Endometrium (tissue), 2 donors: ENCODE measurements around the gene DNAJC1.
A peak's percentile ranks its signal among the peaks of the same experiment; 100 is the strongest.
"Not testable (repeated sequence)": the region's sequence is repeated elsewhere in the genome, so short reads cannot be mapped to it uniquely, and the experiment has no call there.

Experiments
- FAIRE-seq: peaks from 2 replicates; lab custom pipeline; 2012; peaks lifted over from hg19 to GRCh38; lab: Jason Lieb, UNC
- donor health status: control.
- donor health status: control.

DNAJC1 gene, protein sequence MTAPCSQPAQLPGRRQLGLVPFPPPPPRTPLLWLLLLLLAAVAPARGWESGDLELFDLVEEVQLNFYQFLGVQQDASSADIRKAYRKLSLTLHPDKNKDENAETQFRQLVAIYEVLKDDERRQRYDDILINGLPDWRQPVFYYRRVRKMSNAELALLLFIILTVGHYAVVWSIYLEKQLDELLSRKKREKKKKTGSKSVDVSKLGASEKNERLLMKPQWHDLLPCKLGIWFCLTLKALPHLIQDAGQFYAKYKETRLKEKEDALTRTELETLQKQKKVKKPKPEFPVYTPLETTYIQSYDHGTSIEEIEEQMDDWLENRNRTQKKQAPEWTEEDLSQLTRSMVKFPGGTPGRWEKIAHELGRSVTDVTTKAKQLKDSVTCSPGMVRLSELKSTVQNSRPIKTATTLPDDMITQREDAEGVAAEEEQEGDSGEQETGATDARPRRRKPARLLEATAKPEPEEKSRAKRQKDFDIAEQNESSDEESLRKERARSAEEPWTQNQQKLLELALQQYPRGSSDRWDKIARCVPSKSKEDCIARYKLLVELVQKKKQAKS

DNA sequence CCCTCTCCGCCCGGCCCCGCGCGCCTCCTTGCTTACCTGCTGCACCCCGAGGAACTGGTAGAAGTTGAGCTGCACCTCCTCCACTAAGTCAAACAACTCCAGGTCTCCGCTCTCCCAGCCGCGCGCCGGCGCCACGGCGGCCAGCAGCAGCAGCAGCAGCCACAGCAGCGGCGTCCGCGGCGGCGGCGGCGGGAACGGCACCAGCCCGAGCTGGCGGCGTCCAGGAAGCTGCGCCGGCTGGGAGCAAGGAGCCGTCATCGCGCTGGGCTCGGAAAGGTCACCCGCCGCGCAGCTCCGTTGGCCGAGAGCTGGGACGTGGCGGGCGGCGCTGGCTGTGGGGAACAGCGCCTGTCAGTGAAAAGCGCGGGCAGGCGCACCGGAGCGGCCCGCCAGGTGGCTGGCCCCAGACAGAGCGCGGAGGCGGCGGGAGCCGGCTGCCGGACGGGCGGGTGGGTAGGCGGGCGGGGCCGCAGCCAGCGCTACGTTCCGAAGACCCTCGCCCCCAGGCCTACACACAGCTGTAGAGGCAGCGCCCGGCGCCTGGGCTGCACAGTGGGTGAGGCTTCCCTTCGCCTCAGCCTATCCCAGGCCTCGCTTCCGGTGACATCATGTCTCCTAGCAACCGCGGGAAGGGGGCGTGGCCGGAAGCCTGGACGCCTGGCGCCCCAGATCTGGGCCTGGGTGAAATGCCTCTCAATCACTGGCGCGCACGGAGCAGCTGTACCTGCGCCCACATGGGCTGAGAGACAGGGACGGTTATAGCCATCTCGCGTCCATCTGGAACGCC, at the start of gene DNAJC1:
Gene DNAJC1, minus strand, starts transcription at position 554 of the 787 bp plus-strand sequence. Its CDS starts 296 bp downstream, at position 258.
- peak; percentile 15 for FAIRE-seq

DNA sequence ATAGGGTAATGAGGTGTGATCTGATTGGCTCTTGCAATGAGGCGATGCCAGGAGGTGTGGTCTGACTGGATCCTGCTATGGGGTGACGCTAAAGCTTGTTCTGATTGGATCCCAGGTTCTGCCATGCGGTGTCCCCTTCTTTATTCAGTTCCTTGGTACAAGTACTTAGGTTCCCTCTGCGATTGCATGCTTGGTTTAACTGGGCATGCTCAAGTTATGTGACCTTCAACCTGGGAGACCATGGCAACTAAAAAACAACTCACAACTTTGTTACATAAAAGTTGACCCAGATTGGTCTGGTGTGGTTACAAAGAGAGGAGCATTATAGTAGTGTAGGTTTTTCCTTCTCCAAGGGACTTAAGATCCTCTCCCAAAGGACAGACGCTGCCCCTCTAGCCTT, 49.5 kb upstream of the DNAJC1 start:
- no peak for FAIRE-seq

DNA sequence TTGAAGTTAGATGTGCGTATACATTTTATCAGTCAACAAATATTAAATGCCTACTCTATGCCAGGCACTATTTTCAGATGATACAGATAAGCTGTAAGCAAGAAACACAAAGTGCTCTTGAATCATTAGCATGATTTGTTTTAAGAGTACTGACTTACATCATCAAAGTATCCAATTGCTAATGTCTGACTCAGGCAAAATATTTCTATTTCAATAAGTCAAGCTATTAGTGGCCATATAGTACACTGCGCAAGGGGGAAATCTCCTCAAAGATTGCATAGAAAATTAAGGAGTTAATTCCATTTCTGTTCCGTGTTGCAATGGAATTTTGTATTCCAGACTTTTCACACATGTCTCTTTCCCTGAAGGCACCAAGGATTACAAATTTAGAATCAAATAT, 46.1 kb upstream of the DNAJC1 start:
- FAIRE-seq: no peak

DNA sequence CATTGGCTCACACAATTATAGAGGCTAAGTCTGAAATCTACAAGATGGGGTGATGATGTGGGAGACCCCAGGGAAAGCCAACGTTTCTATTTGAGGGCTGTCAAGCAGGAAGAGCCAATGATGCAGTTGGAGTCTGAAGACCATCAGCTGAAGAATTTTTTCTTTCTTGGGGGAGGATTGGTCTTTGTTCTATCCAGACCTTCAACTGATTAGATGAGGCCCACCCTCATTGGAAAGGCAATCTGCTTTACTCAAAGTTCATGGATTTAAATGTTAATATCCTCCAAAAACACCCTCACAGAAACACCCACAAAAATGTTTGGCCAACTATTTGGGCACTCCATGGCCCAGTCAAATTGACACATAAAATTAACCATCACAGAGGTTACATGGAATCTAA, 44.3 kb upstream of the DNAJC1 start:
- FAIRE-seq: no peak

DNA sequence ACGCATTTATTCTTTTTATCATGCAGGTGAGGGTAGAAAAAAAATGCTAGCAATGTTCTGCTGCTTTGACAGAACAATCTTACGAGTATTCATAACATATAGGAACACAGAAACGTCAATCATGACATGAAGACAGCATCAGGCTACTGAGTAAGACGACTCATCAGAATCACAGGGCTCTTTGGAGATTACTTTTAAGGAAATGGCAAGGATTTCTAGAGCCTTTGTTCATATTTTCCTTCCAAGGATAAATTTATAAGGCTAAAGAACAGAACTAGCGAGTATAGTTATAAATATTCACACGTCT, 39.8 kb upstream of the DNAJC1 start:
- no peak for FAIRE-seq

DNA sequence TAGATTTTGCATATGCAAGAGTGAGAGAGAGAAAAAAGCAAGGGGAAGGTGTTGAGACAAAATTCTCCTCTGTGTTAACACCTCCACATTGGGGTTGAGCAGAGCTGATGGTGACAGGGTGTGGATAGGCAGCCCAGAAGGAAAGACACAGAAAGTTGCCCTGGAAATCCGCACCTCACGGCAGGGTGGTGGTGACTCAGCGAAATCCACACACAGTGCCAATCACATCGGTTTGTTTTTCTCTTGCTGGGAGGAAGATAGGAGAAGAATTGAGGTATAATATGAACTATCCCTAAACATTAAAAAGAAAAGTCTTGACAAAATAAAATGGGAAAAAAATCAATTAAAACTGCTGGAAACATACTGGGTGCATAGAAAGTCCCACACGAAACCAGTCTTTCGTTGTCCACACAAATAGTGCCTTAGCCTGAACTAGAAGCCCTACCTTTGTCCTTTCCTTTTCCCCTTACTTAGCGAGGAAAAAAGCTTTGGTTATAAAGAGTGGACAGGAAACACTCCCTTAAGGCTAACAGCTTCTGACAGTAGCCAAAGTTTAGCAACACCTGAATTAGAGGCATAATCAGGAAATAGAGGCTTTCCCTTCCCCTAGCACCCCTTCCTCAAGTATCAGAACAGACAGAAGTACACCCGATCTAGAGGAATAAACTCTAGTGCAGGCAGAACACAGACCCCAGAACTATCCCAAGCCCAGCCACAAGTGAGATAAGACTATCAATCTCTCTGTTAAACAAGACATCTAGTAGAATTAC, 39.2 kb upstream of the DNAJC1 start:
- no peak for FAIRE-seq

DNA sequence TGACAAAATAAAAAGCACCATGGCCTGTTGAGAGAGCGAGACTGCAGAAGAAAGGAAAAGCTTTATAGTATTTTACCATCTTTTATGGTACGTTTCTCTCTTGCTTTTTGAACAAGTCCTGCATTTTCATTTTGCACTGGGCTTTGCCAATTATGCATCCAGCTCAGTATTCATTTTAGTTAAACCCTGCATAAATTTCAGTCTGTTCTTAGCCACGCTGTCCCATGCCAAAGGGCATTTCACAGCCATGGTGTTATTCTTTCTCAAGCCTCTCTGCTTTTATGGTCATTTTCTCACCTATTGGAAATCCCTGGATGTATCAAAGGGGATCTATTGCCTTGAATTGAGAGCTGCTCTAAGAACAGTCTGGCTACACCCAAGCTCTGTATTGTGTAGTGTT, 30.8 kb upstream of the DNAJC1 start:
- no peak for FAIRE-seq

DNA sequence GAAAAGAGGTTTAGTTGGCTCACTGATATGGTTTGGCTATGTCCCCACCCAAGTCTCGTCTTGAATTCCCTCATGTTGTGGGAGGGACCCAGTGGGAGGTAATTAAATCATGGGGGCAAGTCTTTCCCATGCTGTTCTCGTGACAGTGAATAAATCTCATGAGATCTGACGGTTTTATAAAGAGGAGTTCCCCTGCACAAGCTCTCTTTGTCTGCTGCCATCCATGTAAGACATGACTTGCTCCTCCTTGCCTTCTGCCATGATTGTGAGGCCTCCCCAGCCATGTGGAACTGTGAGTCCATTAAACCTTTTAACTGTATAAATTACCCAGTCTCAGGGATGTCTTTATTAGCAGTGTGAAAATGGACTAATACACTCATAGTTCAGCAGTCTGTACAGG, 28.7 kb upstream of the DNAJC1 start:
- not testable (repeated sequence) for FAIRE-seq

DNA sequence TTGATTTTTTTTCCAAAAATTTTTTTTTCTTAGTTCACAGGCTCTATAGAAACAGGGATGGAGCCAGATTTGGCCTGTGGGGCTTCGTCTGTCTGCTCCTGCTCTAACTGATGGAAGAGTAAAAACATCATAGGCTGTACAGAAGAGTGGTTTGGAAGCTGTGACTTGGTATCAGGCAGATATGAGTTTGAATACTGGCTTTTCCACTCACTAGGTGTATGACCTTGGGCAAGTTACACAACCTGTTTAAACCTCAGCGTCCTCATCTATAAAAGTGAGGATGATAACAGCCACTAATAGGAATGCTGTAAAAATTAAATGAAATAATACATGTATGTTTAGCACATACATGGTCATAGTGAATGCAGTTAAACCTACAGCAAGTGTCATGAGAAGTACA, 26.9 kb upstream of the DNAJC1 start:
- no peak for FAIRE-seq

DNA sequence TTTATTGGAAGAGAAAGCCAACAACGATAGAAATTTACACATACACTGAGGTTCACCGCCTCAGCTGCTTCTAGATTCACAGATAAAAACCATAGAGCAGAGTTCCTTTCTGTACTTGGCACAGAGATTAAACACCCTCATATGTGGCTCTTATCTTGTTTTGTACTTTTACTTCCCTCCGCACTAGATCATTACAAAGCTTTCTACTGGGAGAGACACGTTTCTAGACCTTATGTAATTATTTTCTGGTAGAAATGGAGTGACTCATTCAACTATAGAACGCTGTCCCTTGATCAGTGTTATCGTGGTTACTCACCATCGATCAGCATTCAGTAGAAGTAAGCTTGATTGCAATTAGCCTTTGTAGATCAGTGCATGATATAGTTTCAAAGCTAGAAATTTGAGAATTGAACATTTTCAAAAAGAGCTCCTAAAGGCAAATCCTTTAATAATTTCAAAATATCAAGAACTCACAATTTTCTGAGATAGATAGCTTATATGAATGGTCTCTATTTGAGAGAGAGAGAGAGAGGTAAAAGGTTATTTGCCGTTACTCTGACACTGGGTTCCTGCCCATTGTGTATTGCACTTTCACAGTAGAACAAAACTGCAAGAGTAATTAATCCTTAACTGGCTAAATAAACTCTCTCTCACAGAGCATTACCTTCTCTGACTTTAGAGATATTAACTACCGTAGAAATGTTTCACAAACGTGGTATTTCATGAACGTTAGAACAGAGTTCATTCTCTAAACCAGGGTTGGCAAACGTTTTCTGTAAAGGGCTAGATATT, 26.1 kb upstream of the DNAJC1 start:
- no peak for FAIRE-seq

DNA sequence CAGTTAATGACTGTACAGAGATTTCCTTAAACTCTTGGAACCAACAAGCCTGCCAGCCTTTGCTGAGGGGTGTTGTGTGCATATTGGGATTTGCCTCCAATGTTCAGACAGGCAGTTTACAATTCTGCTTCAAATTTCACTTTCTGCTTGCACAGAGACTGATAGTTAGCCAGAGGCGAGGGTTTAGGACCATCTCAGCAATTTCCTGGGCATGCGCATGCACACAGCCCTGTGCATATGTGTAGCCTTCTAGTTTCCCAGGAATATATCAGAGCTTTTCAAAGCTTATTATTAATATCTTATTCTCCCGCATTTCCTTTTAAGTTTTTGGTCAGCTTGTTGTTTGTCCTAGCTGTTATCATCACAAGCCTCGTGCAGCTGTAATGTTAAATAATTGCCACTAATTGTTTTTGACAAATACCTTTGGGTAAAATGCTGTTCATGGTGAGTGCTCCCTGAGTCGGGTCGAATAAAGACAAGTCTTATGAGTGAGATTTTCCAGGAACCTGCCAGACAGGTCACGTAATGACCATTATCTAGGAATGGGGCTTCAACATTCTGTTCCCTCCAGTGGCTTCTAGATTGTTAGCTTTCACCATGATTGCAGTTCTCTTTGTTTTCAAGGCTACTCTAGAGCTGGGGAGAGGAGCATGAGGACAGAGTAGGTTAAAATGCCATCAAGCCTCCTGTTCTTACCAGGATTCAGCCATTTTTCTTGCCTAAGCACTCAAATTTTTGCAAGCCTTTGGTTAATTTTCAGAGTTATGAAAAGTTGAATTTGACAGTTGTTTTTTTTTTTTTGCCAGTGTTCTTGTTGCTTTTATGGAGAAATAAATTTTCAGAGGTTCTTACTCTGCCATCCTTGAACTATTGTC, 24.1 kb upstream of the DNAJC1 start:
- no peak for FAIRE-seq

DNA sequence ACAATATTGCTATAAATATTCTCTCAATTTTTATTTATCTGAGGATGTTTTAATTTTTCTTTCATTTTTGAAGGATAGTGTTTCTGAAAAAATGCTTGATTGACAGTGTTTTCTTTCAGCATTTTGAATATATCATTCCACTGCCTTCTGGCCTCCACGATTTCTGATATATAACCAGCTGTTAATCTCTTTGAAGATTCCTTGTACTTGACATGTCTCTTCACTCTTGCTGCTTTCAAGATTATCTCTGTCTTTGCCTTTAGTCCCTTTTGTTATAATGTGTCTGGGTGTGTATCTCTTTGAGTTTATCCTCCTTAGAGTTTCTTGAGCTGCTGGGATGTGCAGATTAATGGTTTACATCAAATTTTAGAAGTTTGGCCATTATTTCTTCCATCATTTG, 22.8 kb upstream of the DNAJC1 start:
- no peak for FAIRE-seq

DNA sequence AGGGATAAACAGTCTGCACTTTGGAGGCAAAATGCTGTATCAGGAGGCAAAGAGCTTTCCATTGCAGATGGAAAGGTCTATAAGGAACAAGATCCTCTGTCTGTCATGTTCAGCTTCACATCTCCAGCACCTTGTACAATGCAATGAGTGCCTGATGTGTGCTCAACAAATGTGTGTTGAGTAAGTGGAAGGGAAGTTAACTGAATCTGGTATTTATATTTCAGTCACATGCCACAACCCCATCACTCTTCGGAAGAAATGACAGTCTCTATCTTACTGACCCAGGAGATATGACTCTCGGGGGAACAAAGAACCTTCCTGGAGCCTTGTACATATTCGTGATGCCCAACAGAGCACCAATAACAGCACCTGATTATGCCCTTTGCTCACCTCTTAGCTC, 20.0 kb upstream of the DNAJC1 start:
- FAIRE-seq: no peak

DNA sequence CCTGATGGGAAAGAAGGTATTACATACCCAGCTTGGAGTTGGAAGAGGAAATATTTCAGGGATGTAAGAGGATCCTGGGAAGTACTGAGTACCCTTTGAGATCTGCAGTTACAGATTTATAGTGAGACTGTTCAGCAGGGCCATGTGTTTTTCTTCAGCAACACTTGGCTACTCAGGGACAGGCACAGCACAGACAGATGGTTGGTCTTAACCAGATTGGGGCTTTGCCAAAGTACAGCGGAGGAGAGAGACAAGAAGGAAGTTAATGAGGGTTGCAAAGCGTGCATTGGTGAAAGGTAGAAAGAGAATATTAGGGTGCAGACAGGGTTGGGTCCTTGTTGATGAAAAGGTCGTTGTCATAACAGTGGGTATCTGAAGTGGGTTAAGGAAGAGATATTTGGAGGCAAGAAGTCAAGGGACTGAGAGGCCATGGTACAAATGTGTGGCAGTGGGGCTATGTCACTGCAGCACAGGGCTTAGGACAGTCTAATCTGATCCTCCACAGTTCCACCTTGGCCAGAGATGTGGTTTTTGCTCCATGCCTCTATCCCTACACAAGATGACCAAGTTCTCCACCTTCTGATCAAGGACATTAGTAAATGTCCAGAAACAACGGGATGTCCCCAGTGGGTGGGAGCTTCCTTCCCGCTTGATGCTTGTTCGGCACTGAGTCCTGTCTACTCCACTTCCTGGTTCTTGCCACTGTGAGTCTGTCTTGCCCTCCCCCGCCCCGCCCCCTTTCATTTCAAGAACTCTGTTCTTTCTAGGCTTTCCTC, 18.9 kb upstream of the DNAJC1 start:
- no peak for FAIRE-seq

DNA sequence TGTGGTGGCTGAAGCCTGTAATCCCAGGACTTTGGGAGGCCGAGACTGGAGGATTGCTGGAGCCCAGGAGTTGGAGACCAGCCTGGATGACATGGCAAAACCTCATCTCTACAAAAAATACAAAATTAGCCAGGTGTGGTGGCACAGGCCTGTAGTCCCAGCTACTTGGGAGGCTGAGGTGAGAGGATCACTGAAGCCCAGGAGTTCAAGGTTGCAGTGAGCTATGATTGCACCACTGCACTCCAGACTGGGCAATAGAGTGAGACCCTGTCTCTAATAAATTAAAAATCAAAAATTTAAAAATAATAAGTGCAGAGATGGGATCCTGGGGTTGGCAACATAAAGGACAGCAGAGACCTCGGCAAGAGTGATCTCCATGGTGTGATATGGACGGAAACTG, 17.6 kb upstream of the DNAJC1 start:
- not testable (repeated sequence) for FAIRE-seq

DNA sequence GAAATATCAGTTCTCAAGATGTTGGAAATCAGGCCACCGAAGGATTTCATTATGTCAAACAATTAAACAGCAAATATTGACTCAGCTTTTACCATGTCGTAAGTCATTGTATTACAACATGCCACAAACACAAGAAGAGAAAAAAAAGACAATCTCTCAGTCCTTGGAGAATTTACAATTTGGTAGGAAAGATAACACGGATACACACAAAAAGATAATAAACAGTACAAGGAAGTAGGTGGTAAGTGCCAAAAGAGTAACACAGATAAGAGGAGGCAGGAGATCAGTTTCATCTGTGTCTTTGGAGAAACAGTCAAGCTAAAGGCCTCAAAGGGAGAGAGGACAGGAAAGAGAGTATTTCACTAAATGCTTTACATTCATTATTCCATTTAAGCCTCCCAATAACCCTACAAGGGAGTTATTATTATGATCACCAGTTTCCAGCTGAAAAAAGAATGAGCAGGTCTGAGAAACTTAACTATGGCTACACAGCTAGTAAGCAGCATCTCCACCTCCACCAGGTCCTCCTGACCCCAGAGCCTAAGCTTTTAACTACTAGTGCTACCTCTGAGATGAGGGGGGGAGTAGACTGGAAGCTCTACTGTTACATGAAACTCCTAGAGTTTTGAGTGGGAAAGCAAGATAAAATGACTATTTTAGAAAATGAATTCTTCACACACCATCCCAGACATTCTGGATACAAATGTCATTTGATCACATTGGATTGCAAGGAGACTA, 13.9 kb upstream of the DNAJC1 start:
- FAIRE-seq: no peak

DNA sequence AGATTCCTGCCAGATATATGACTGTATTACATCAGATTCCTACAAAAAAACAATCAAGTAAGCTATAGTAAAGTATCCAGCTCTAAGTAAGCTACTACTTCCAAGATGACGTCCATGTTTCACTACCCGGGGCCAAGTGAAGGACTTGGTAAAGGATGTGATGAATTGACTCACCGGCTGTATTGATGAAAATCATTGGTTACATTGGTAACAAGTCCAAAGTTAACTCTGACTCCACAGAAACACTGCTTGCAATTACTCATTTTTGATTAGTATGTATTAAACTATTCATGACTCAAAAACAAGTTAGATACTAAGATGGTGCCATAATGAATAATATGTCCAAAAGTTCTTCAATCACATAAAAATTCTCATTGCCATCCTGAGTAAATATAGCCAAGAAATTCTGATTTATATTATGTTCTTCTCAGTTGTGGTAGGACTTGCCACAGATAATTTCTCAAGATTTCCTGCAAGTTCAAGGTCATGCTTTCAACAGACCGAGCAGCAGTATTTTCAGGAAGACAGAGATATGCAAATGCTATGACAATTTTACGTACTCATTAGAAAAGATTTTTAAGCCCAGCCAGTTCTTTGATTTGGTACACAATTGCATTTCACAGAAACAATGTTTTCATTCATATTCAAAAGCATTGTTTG, 12.6 kb upstream of the DNAJC1 start:
- no peak for FAIRE-seq

DNA sequence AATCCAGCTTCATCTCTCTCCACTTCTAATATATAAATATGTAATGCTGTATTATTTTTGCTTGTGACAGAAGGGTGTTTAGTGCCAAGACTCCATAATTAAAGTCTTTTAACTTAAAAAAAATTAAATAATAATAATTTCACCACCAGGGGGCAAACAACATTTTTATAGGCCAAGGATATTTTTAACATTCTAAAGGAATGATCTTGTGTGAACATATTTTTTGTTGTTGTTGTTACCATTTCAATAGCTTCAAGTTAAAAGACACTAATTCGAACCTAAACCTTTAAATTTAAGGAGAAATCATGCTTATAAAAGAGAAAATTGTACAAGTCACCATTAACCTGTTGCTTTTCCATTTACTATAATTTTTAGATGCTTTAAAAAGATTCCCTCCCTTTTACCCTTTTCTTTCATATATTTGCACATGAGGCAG, 7.5 kb upstream of the DNAJC1 start:
- peak; percentile 98 for FAIRE-seq

DNA sequence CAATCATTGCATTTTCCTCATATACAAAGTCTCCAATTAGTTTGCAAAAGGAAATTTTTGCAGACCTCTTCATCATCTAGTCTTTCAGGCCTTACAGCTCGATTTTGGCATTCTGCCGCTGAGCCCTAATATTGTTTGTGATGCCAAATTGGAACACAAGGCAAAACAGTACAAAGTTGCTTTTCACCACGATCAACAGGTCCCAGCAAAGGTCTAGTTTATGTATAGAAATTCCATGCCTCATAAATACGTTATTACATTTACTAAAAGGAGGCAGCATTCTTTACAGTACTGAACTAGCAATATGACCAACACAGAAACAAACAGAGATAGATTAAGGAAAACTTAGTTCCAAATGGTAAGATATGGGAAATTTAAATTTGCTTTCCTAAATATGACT, 7.0 kb upstream of the DNAJC1 start:
- FAIRE-seq: no peak
